Small intestine (tissue), 7 donors: Measurements from ENCODE around the gene LRRN4CL. TPM values are rescaled to one million over a fixed set of nuclear protein-coding genes. Genes with fewer than 3 reads are reported as not detected.
A peak's percentile ranks its signal among the peaks of the same experiment; 100 is the strongest.

Source experiments
- DNase-seq, 2 donors: peaks; one replicate each; pipeline versions ENCODE4 v3.0.0 to v3.0.0-alpha.2; 2013
- FAIRE-seq: peaks from 2 replicates; lab custom pipeline; 2012; peaks lifted over from hg19 to GRCh38; lab: Jason Lieb, UNC
- H3K27ac ChIP-seq, 3 donors: one replicate each; pipeline ENCODE4 v1.5.1; 2013; ENCODE audit warnings: low read length in 2 of 3, mild to moderate bottlenecking in 2 of 3, control low read depth in 1 of 3, inconsistent platforms in 1 of 3, low read depth in 1 of 3, moderate library complexity in 1 of 3
- H3K27me3 ChIP-seq, 3 donors: one replicate each; pipeline ENCODE4 v1.6.1; 2013; ENCODE audit warnings: low read length in 3 of 3, inconsistent platforms in 1 of 3; ENCODE audit not compliant: control insufficient read depth in 3 of 3, insufficient read depth in 3 of 3
- H3K36me3 ChIP-seq, 3 donors: one replicate each; pipeline ENCODE4 v1.6.1; 2013; ENCODE audit warnings: low read length in 3 of 3, inconsistent platforms in 1 of 3, low read depth in 1 of 3, mild to moderate bottlenecking in 1 of 3, moderate library complexity in 1 of 3; ENCODE audit not compliant: control insufficient read depth in 3 of 3, insufficient read depth in 2 of 3
- H3K4me1 ChIP-seq, 3 donors: one replicate each; pipeline ENCODE4 v1.6.1; 2013; ENCODE audit warnings: low read length in 2 of 3, inconsistent platforms in 1 of 3, low read depth in 1 of 3, mild to moderate bottlenecking in 1 of 3, moderate library complexity in 1 of 3; ENCODE audit not compliant: control insufficient read depth in 3 of 3, insufficient read depth in 2 of 3
- H3K4me3 ChIP-seq, 3 donors: one replicate each; pipeline ENCODE4 v1.5.1; 2013; ENCODE audit warnings: low read length in 3 of 3, control low read depth in 1 of 3, inconsistent platforms in 1 of 3, low read depth in 1 of 3, mild to moderate bottlenecking in 1 of 3, moderate library complexity in 1 of 3
- H3K9me3 ChIP-seq, 2 donors: one replicate each; pipeline ENCODE4 v1.6.1; 2013; ENCODE audit warnings: low read depth in 1 of 2, low read length in 1 of 2; ENCODE audit not compliant: control insufficient read depth in 2 of 2, insufficient read depth in 1 of 2
- WGBS, 3 donors: extraction: QIAGEN DNeasy Blood & Tissue Kit; methylation state at CpG; one replicate each; pipeline ENCODE4 v1.1.7; 2013; 5-methylcytosine and 5-hydroxymethylcytosine counted together
- polyA plus RNA-seq, 4 donors: library from polyadenylated mRNA; stranded (reverse) in 3 of 4; unstranded in 1 of 4; fragments of 200-250 nt in 3 of 4; fragments of 120-200 nt in 1 of 4; gene quantifications; one replicate each; pipeline versions ENCODE4 v1.2.1 to v1.2.3, GENCODE V29; 2013
- donor health status: healthy with polysubstance abuse.
- donor health status: control.
- donor health status: control.
- donor health status: Bipolar disorder and iron deficiency.
- donor health status: healthy.

Gene LRRN4CL
- polyA plus RNA-seq, 4 donors: 0.27 to 5.5 (median 0.55) TPM; not detected in 1

DNA sequence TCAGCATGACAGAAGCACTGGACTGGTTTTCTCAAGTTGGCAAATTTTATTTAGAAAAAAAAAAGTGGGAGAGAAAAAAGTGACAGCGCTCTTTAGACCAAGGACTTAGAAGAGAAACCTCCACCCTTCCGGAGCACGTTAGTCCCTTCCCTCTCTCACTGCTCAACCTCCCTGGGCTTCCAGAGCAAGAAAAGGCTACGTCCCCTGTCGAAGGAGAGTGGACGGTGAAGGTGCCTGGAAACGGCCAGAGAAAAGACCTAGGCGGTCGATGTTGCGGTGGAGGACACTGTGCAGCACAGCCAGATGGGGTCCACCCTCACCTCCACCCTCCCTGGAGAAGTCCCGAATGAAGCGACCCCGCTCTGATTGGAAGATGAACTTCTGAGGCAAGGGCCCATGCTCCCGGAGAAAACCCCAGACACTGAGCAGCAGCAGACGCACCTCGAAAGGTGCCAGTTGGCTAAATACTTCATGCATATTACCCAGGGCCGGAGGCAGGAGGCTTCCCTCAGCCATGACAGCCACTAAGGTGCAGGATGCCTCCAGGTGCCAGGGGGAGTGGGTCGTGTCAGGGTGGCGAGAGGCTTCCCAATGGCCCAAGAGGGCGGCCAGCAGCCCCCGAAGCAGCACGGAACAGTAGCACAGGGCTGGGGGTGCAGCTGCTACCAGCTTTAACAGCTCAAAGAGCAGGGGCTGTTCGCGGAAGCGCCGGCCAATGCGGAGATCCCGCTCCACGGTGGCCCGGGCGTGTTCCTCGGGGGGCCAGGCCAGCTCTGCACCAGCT is 42.3 kb downstream of the LRRN4CL start:
- Histone ChIP-seq H3K27me3 (no peaks in the 10 kb centered on the region), H3K36me3 (peaks cover 0 to 52% (median 3%) of the 10 kb centered on the region in 3 donors), H3K4me3 (peak overlapping the region in 1 of 3 donors; percentile 13), H3K4me1 (peaks cover 5 to 17% (median 6%) of the 10 kb centered on the region in 3 donors), H3K9me3 (no peaks in the 10 kb centered on the region), H3K27ac (peak overlapping the region in 2 of 3 donors; percentile 63 to 73)
- 63 to 69% (median 65%) methylated on average over 32 of the region's 32 CpGs for WGBS, 3 donors
- FAIRE-seq (no peak), DNase-seq (no peak)

DNA sequence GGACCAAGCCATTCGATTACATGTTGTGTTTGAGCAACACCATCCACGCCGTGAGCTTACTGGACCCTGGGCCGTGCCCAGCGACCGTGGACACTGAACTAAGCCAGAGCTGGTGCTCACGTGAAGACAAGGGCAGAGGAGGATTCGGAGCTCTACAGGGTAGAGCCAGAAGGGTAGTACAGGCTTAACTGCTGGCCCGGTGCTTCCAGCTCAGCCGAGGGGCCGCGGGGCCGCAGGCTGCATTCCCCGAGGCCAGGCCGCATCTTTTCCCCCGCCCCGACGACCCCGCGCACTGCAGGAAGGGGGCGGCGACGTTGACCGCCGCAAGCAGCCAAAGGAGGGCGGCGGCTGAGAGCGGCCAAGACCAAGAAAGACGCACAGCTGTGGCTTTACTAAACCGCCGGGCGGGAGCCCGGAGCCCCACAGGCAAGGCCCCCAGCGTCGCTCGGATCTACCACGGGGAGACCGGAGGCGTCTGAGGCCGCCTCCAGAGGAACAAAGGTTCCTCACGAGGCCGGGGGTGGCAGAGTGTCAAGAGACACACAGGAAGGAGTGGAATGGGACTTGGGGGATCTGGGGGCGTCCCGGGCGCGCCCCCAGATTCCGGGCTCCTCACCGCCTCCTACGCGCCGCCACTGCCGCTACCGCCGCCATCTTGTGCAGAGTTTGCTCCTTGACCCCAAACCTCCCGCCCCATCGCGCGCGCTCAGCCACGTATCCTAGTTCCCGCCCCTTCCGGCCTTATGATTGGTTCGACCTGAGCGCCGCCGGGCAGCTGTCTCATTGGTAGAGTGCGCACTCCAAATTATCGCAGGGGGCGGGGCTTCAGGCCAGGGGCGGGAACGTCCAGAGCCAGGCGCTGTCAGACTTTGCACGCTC is 43.1 kb downstream of the LRRN4CL start, which contains the start of gene GANAB:
Gene GANAB (minus strand): TSS at position 668 of the 879 bp plus-strand sequence. CDS start 14 bp downstream, at position 654.
- FAIRE-seq: no peak
- Histone ChIP-seq H3K4me3 (peak within 1 kb of the TSS; percentile 65 to 99 (median 97)), H3K36me3 (peaks cover 0 to 54% (median 3%) of the 10 kb centered on the region in 3 donors), H3K27ac (peak within 1 kb of the TSS; percentile 66 to 97 (median 88)), H3K4me1 (peaks cover 5 to 17% (median 6%) of the 10 kb centered on the region in 3 donors), H3K27me3 (no peaks in the 10 kb centered on the region), H3K9me3 (no peaks in the 10 kb centered on the region)
- DNase-seq: peak; percentile 99
- 0 to 1% (median 0%) methylated on average over 68 to 73 of the region's 73 CpGs for WGBS, 3 donors

DNA sequence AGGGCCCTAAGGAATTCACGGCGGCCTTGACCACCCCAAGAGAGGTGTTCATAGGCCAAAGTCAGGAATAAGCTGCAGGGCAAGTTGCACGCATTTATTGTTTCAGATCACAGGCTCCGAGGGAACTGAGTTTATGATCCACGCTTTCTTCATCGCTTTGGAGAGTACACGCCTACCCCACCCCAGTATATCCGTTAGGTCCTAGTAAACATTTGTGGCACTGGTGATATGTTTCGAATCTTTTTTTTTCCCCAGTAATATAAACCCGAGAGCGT is 43.7 kb downstream of the LRRN4CL start:
- 5 to 11% (median 8%) methylated on average over 11 of the region's 11 CpGs for WGBS, 3 donors
- H3K27me3 ChIP-seq: no peaks in the 10 kb centered on the region
- H3K27ac ChIP-seq: peak overlapping the region; percentile 66 to 97 (median 88)
- peak in 1 of 2 donors; percentile 17 for DNase-seq
- H3K36me3 ChIP-seq: peaks cover 0 to 54% (median 3%) of the 10 kb centered on the region in 3 donors
- H3K9me3 ChIP-seq: no peaks in the 10 kb centered on the region
- H3K4me3 ChIP-seq: peak overlapping the region; percentile 65 to 99 (median 97)
- peaks cover 5 to 17% (median 6%) of the 10 kb centered on the region in 3 donors for H3K4me1 ChIP-seq
- FAIRE-seq: no peak

DNA sequence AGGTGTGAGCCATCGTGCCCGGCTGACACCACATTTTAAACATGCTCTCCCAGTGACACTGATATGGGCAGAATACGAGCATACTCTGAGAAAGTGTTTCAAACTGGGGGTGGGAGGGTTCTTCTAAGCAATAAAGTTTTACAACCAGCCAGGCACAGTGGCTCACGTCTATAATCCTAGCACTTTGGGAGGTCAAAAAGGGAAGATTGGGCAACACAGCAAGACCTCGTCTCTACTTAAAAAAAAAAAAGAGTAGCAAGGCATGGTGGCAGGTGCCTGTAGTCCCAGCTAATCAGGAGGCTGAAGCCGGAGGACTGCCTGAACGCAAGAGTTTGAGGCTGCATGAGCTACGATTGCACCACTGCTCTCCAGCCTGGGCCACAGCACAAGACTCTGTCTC is 45.1 kb downstream of the LRRN4CL start:
- no peaks in the 10 kb centered on the region for H3K9me3 ChIP-seq
- H3K36me3 ChIP-seq: peaks cover 0 to 52% (median 3%) of the 10 kb centered on the region in 3 donors
- DNase-seq (no peak), FAIRE-seq (no peak)
- peaks cover 5 to 17% (median 6%) of the 10 kb centered on the region in 3 donors for H3K4me1 ChIP-seq
- no peak overlapping the region for H3K4me3 ChIP-seq
- no peaks in the 10 kb centered on the region for H3K27me3 ChIP-seq
- H3K27ac ChIP-seq: no peak overlapping the region
- WGBS, 3 donors: 61 to 74% (median 72%) methylated on average over 8 of the region's 8 CpGs

Other genes with a start within 250 kb of the LRRN4CL start
- 100 to 1,000 TPM in 1 of 4 donors, 10 to 100 TPM in 3; 72.1 to 110 (median 86.8) TPM for gene AHNAK, start 142.7 kb downstream of the LRRN4CL start, polyA plus RNA-seq
- gene EEF1G, start 115.6 kb downstream of the LRRN4CL start, polyA plus RNA-seq: 1,000 to 10,000 TPM; 1,124 to 2,500 (median 2,087) TPM
- gene TUT1, start 98.0 kb downstream of the LRRN4CL start, polyA plus RNA-seq: 10 to 100 TPM in 3 of 4 donors, 1 to 10 TPM in 1; 7.8 to 20.1 (median 16.6) TPM
- gene MTA2, start 87.7 kb downstream of the LRRN4CL start, polyA plus RNA-seq: 10 to 100 TPM; 40.5 to 64.7 (median 43.0) TPM
- gene EML3, start 76.8 kb downstream of the LRRN4CL start, polyA plus RNA-seq: 10 to 100 TPM; 21.2 to 46.2 (median 35.5) TPM
- 1 to 10 TPM in 3 of 4 donors, under 1 TPM in 1; 0.54 to 8.4 (median 3.6) TPM for gene ROM1, start 76.3 kb downstream of the LRRN4CL start, polyA plus RNA-seq
- 10 to 100 TPM; 16.3 to 39.3 (median 30.1) TPM for gene B3GAT3, start 67.5 kb downstream of the LRRN4CL start, polyA plus RNA-seq
- gene GANAB, start 42.9 kb downstream of the LRRN4CL start, polyA plus RNA-seq: 100 to 1,000 TPM in 2 of 4 donors, 10 to 100 TPM in 2; 38.6 to 310 (median 103) TPM
- gene INTS5, start 36.2 kb downstream of the LRRN4CL start, polyA plus RNA-seq: 10 to 100 TPM in 2 of 4 donors, 1 to 10 TPM in 2; 7.3 to 17.0 (median 10.1) TPM
- 100 to 1,000 TPM in 3 of 4 donors, 10 to 100 TPM in 1; 56.7 to 156 (median 135) TPM for gene C11orf98, start 24.3 kb downstream of the LRRN4CL start, polyA plus RNA-seq
- gene CSKMT, start 24.2 kb downstream of the LRRN4CL start, polyA plus RNA-seq: 10 to 100 TPM in 2 of 4 donors, 1 to 10 TPM in 2; 7.0 to 18.6 (median 12.1) TPM
- gene UQCC3, start 17.9 kb downstream of the LRRN4CL start, polyA plus RNA-seq: 10 to 100 TPM; 11.4 to 34.9 (median 23.4) TPM
- gene LBHD1, start 17.3 kb downstream of the LRRN4CL start, polyA plus RNA-seq: 1 to 10 TPM; 2.2 to 7.3 (median 6.3) TPM
- 100 to 1,000 TPM; 142 to 224 (median 161) TPM for gene UBXN1, start 10.5 kb downstream of the LRRN4CL start, polyA plus RNA-seq
- gene BSCL2, start 17.9 kb upstream of the LRRN4CL start, polyA plus RNA-seq: 10 to 100 TPM; 31.2 to 69.7 (median 50.4) TPM
- gene GNG3, start 18.1 kb upstream of the LRRN4CL start, polyA plus RNA-seq: 1 to 10 TPM in 1 of 4 donors, under 1 TPM in 1, not detected in 2; 0.75 to 9.0 TPM
- gene HNRNPUL2, start 37.9 kb upstream of the LRRN4CL start, polyA plus RNA-seq: 10 to 100 TPM; 38.6 to 67.9 (median 44.1) TPM
- gene TTC9C, start 39.0 kb upstream of the LRRN4CL start, polyA plus RNA-seq: 10 to 100 TPM; 13.5 to 36.9 (median 31.4) TPM
- 1 to 10 TPM in 3 of 4 donors, under 1 TPM in 1; 0.27 to 7.3 (median 4.5) TPM for gene ZBTB3, start 64.6 kb upstream of the LRRN4CL start, polyA plus RNA-seq
- 100 to 1,000 TPM in 1 of 4 donors, 10 to 100 TPM in 3; 67.5 to 130 (median 85.6) TPM for gene POLR2G, start 72.0 kb upstream of the LRRN4CL start, polyA plus RNA-seq
- gene TAF6L, start 81.9 kb upstream of the LRRN4CL start, polyA plus RNA-seq: 10 to 100 TPM; 13.5 to 28.5 (median 16.7) TPM
- 10 to 100 TPM; 46.7 to 79.3 (median 59.2) TPM for gene TMEM179B, start 97.9 kb upstream of the LRRN4CL start, polyA plus RNA-seq
- gene TMEM223, start 102.5 kb upstream of the LRRN4CL start, polyA plus RNA-seq: 10 to 100 TPM; 15.7 to 31.6 (median 17.5) TPM
- gene NXF1, start 115.9 kb upstream of the LRRN4CL start, polyA plus RNA-seq: 100 to 1,000 TPM in 2 of 4 donors, 10 to 100 TPM in 2; 48.2 to 188 (median 105) TPM
- gene STX5, start 142.5 kb upstream of the LRRN4CL start, polyA plus RNA-seq: 10 to 100 TPM; 22.6 to 43.4 (median 31.7) TPM
- gene TEX54, start 143.3 kb upstream of the LRRN4CL start, polyA plus RNA-seq: under 1 TPM in 1 of 4 donors, not detected in 3; 0.83 TPM
- 10 to 100 TPM; 30.3 to 47.5 (median 35.6) TPM for gene WDR74, start 150.1 kb upstream of the LRRN4CL start, polyA plus RNA-seq
- 100 to 1,000 TPM; 124 to 200 (median 175) TPM for gene SLC3A2, start 191.4 kb upstream of the LRRN4CL start, polyA plus RNA-seq
- gene CHRM1, start 231.8 kb upstream of the LRRN4CL start, polyA plus RNA-seq: 1 to 10 TPM in 1 of 4 donors, under 1 TPM in 1, not detected in 2; 0.65 to 1.1 TPM